Mesothelial cell of epicardium (in vitro differentiated cells): Measurements from ENCODE around the gene CREBRF. TPM values are rescaled to one million over a fixed set of nuclear protein-coding genes. Genes with fewer than 3 reads are reported as not detected.
A peak's percentile ranks its signal among the peaks of the same experiment; 100 is the strongest.

Experiments used
- DNase-seq, 2 experiments: peaks; one replicate each; pipeline ENCODE4 v3.0.0; 2021; ENCODE audit warnings: low spot score in 2 of 2; ENCODE audit not compliant: unreplicated experiment in 2 of 2
- H3K27ac Mint-ChIP-seq: 2 replicates; pipeline ENCODE4 v1.8.0; 2021; ENCODE audit warnings: mixed read lengths
- H3K27me3 Mint-ChIP-seq: 2 replicates; pipeline ENCODE4 v1.8.0; 2021; ENCODE audit warnings: low read depth, mixed read lengths
- H3K36me3 Mint-ChIP-seq: 2 replicates; pipeline ENCODE4 v1.8.0; 2021; ENCODE audit warnings: mixed read lengths
- H3K4me1 Mint-ChIP-seq: 2 replicates; pipeline ENCODE4 v1.8.0; 2021; ENCODE audit warnings: mixed read lengths
- H3K4me3 Mint-ChIP-seq: 2 replicates; pipeline ENCODE4 v1.8.0; 2021; ENCODE audit warnings: mild to moderate bottlenecking, moderate library complexity, mixed read lengths
- H3K9me3 Mint-ChIP-seq: 2 replicates; pipeline ENCODE4 v1.8.0; 2021; ENCODE audit warnings: mixed read lengths
- total RNA-seq: library from RNA; stranded (reverse); gene quantifications from 3 replicates; pipeline ENCODE4 v1.2.1, GENCODE V29; 2021
- TF ChIP-seq, protein P1 (sequence below): fragments of 200-600 bp; sonication (generic); IDR thresholded peaks from one replicate; pipeline ENCODE4 v1.5.0; 2021; ENCODE audit warnings: antibody characterized with exemption; ENCODE audit not compliant: unreplicated experiment

CREBRF gene
- total RNA-seq, 1 donor from 2014 or later = 20.3 TPM

DNA sequence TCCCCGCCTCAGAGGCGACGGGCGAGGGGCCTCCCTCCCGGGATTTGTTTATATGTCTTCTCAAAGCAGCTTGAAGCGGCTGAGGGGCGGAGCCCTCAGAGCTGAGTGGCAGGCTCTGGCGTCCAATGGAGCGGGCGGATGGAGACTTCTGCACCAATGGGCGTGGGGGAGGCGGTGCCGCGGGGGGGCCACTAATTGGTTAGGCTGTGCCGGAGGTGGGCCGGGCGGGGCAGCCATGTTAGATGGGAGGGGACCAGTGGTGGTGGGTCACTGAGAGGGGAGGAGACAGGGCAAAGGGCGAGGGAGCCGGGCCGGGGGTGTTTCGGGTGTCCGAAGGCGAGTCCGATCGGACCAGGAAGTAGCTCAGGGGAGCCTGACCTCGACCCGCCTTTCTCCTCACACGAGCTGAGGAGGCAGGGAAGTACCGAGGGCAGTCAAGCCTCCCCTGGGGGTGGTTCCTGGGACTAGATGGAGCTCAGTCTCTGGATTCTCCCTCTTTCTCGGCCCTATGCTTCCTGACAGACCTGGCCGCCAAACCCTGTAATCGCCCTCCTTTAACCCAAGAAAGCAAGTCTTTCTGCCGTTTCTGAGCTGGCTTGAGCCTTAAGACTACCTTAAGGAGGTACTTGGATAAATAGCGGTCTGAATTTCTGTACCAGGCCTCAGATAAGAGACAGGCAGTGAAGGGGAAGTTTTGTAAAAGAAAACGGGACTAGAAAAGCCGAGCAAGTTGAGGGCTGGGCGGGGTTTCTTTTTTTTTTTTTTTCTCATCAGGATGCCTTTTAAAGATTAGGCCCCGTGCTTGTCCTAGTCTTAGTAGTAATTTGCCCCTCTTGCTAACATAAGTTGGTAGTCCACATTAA, 1.1 kb downstream of the CREBRF start:
- DNase-seq = peak; percentile 96 to 98
- Mint-ChIP-seq H3K4me3 (peak overlapping the region; percentile 94), H3K9me3 (no peaks in the 10 kb centered on the region), H3K4me1 (peaks cover 11% of the 10 kb centered on the region), H3K27ac (peak overlapping the region; percentile 99), H3K27me3 (no peaks in the 10 kb centered on the region), H3K36me3 (no peaks in the 10 kb centered on the region)
- TF ChIP-seq, protein P1, sequence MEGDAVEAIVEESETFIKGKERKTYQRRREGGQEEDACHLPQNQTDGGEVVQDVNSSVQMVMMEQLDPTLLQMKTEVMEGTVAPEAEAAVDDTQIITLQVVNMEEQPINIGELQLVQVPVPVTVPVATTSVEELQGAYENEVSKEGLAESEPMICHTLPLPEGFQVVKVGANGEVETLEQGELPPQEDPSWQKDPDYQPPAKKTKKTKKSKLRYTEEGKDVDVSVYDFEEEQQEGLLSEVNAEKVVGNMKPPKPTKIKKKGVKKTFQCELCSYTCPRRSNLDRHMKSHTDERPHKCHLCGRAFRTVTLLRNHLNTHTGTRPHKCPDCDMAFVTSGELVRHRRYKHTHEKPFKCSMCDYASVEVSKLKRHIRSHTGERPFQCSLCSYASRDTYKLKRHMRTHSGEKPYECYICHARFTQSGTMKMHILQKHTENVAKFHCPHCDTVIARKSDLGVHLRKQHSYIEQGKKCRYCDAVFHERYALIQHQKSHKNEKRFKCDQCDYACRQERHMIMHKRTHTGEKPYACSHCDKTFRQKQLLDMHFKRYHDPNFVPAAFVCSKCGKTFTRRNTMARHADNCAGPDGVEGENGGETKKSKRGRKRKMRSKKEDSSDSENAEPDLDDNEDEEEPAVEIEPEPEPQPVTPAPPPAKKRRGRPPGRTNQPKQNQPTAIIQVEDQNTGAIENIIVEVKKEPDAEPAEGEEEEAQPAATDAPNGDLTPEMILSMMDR = no peak

GRCh38 chr5:173062141-173062540, 6.0 kb downstream of the CREBRF start:
- Mint-ChIP-seq H3K4me3 (no peak overlapping the region), H3K36me3 (peaks cover 4% of the 10 kb centered on the region), H3K27ac (no peak overlapping the region), H3K4me1 (peaks cover 6% of the 10 kb centered on the region), H3K9me3 (peaks cover 4% of the 10 kb centered on the region), H3K27me3 (no peaks in the 10 kb centered on the region)
- TF ChIP-seq, protein P1 = no peak
- no peak for DNase-seq

DNA sequence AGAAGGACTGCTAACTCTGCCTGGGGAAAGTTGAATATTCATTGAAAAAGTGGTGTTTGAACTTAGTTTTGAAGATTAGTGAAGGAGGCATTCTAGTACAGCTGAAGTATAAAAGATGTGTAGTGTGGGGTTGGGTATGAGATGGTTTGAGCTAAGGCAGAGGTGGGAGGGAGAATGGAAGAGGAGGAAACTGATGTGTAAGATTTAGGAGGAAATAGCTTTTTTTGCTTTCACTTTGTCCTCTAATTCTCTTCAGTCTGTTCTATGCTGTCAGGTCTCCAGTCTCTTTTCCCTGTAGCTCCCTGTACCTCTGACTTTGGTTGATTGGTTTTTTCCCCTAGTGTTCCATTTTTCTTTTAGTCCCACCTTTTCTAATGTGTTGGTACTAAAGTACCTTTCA, 9.0 kb downstream of the CREBRF start:
- TF ChIP-seq, protein P1 = no peak
- H3K27ac Mint-ChIP-seq = no peak overlapping the region
- H3K4me1 Mint-ChIP-seq = no peaks in the 10 kb centered on the region
- H3K27me3 Mint-ChIP-seq = no peaks in the 10 kb centered on the region
- no peak overlapping the region for H3K4me3 Mint-ChIP-seq
- peaks cover 4% of the 10 kb centered on the region for H3K9me3 Mint-ChIP-seq
- peaks cover 7% of the 10 kb centered on the region for H3K36me3 Mint-ChIP-seq
- DNase-seq = no peak

DNA sequence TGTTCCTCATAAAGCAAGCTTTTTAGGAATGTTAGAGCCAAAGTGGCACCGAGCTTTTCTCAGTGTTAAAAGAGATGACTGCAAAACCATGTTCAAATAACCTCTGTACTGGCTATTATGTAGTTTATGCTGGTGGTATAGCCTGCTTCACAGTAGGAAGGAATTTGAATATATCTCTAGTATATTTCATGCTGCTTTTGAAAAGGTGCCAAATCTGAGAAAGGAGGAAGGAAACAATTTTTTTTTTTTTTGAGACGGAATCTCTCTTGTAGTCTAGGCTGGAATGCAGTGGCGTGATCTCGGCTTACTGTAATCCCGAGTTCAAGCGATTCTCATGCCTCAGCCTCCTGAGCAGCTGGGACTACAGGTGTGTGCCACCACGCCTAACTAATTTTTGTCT, 13.5 kb downstream of the CREBRF start:
- Mint-ChIP-seq H3K27me3 (no peaks in the 10 kb centered on the region), H3K4me3 (no peak overlapping the region), H3K4me1 (no peaks in the 10 kb centered on the region), H3K27ac (no peak overlapping the region), H3K36me3 (peaks cover 3% of the 10 kb centered on the region), H3K9me3 (no peaks in the 10 kb centered on the region)
- no peak for DNase-seq
- TF ChIP-seq, protein P1 = no peak

DNA sequence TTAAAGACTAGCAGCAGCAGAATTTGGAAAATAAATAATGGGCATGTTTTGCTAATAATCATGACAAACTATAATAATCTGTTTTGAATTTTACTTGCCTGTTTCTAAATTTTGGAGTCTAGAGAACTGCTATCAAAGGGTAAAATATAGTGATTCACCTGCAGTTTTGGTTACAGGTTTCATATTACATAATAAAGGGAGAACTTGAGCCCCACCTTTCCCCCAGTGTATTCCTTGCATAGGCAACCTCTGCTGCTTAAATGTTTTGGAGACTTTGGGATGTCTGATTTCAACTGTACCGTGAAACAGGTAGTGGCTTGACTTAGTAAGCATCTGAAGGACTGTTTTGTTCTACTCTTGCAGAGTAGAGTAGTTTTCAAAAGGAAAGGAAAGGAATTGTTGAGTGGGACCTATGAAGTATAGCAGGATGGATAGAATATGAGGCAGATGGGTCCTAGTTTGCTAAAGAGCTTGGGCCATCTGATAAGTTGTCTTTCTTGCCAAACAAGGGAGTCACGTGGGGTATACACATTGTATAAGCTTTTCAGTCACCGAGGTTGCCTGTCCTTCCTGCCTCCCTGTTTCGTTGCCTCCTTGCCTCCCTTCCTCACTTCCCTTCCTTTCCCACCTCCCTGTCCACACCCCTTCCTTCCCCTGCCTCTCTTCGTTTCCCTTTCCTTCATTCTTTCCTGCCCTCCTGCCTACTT, 19.1 kb downstream of the CREBRF start:
- H3K27me3 Mint-ChIP-seq = no peaks in the 10 kb centered on the region
- no peak for DNase-seq
- H3K4me1 Mint-ChIP-seq = no peaks in the 10 kb centered on the region
- no peak overlapping the region for H3K27ac Mint-ChIP-seq
- H3K4me3 Mint-ChIP-seq = no peak overlapping the region
- peaks cover 7% of the 10 kb centered on the region for H3K9me3 Mint-ChIP-seq
- peaks cover 5% of the 10 kb centered on the region for H3K36me3 Mint-ChIP-seq
- TF ChIP-seq, protein P1 = no peak
